ENCODE measurements around the gene MLH1.

DNA sequence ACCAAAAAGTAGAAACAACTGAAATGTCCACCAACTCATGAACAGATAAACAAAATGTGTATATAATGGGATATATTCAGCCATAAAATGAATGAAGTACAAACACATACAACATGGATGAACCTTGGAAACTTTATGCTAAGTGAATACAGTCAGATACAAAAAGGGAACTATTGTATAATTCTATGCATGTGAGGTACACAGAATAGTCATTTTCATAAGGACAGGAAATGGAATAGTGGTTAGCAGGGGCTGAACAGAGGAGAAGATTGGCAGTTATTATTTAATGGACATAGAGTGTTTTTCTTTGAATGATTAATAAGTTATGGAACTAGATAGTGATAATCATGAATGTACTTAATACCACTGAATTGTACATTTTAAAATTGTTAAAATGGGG is 28.5 kb upstream of the MLH1 start:
- TF ChIP-seq, protein P1, sequence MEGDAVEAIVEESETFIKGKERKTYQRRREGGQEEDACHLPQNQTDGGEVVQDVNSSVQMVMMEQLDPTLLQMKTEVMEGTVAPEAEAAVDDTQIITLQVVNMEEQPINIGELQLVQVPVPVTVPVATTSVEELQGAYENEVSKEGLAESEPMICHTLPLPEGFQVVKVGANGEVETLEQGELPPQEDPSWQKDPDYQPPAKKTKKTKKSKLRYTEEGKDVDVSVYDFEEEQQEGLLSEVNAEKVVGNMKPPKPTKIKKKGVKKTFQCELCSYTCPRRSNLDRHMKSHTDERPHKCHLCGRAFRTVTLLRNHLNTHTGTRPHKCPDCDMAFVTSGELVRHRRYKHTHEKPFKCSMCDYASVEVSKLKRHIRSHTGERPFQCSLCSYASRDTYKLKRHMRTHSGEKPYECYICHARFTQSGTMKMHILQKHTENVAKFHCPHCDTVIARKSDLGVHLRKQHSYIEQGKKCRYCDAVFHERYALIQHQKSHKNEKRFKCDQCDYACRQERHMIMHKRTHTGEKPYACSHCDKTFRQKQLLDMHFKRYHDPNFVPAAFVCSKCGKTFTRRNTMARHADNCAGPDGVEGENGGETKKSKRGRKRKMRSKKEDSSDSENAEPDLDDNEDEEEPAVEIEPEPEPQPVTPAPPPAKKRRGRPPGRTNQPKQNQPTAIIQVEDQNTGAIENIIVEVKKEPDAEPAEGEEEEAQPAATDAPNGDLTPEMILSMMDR (conservative IDR thresholded peaks at IDR 0.05; ENCODE audit: low read length) = no peak
- TF ChIP-seq EZH2phosphoT487 (IDR thresholded peaks at IDR 0.05; ENCODE audit: borderline replicate concordance, low read depth, low read length) = no peak
